Upper lobe of left lung (tissue), 6 donors: ENCODE measurements around the gene VDAC2. TPM values are rescaled to one million over a fixed set of nuclear protein-coding genes. Genes with fewer than 3 reads are reported as not detected.

Experiments
- ATAC-seq, 2 donors: fragments of 200-7000 bp; cut with Tn5 transposase; one replicate each; pipeline ENCODE4 v1.9.1; 2022; ENCODE audit warnings: mild to moderate bottlenecking in 2 of 2, moderate library complexity in 2 of 2; ENCODE audit not compliant: low FRiP score in 2 of 2
- DNase-seq, 2 donors: peaks; one replicate each; pipeline ENCODE4 v3.0.0-alpha.2; 2019 to 2020
- H3K27ac ChIP-seq, 4 donors: fragments of 200-600 bp; sonication (generic); one replicate each; pipeline ENCODE4 v1.5.1; 2016 to 2019
- H3K27me3 ChIP-seq, 4 donors: fragments of 200-600 bp; sonication (generic); one replicate each; pipeline ENCODE4 v1.5.1; 2017 to 2019
- H3K36me3 ChIP-seq, 4 donors: fragments of 200-600 bp; sonication (generic); one replicate each; pipeline ENCODE4 v1.5.1; 2016 to 2019
- H3K4me1 ChIP-seq, 4 donors: fragments of 200-600 bp; sonication (generic); one replicate each; pipeline ENCODE4 v1.5.1; 2018 to 2019
- H3K4me3 ChIP-seq, 4 donors: fragments of 200-600 bp; sonication (generic); one replicate each; pipeline ENCODE4 v1.5.1; 2017 to 2019; ENCODE audit warnings: mild to moderate bottlenecking in 2 of 4, moderate library complexity in 1 of 4
- H3K9me3 ChIP-seq, 4 donors: fragments of 200-600 bp; sonication (generic); one replicate each; pipeline ENCODE4 v1.5.1; 2018 to 2019
- EP300 ChIP-seq, 4 donors: sonication (generic); formaldehyde crosslinking; IDR thresholded peaks; one replicate each; pipeline ENCODE4 v1.5.1; 2017; ENCODE audit warnings: antibody characterized with exemption in 4 of 4, control low read depth in 2 of 4
- POLR2A ChIP-seq, 4 donors: fragments of 450-650 bp; IDR thresholded peaks; one replicate each; pipeline ENCODE4 v1.5.1; 2016 to 2017; ENCODE audit warnings: antibody characterized with exemption in 4 of 4, mild to moderate bottlenecking in 2 of 4
- POLR2AphosphoS5 ChIP-seq, 2 donors: sonication (generic); formaldehyde crosslinking; IDR thresholded peaks; one replicate each; pipeline ENCODE4 v1.5.1; 2017; ENCODE audit warnings: antibody characterized with exemption in 2 of 2
- whole genome bisulfite sequencing, 2 donors: methylation state at CpG; one replicate each; pipeline ENCODE4 v1.1.5; 2017 to 2018; 5-methylcytosine and 5-hydroxymethylcytosine counted together
- total RNA-seq, 6 donors: library from RNA; depleted of rRNA in 4 of 6; stranded (reverse); fragments of >200 nt in 4 of 6; gene quantifications; one replicate each; pipeline versions ENCODE4 v1.1.0 to v1.2.1, GENCODE V29; 2016 to 2021
- TF ChIP-seq, protein P1 (sequence below), 6 experiments: fragments of 450-650 bp in 4 of 6; fragments of 200-600 bp in 2 of 6; sonication (generic) in 2 of 6; IDR thresholded peaks; one replicate each; pipeline ENCODE4 v1.5.1; 2016 to 2019; ENCODE audit warnings: antibody characterized with exemption in 6 of 6
- donor health status: DM: no; HTN: no; CAD: no; lungs with moderate emphysema.
- donor health status: DM: no; HTN: yes; CAD: no; lungs with severe emphysema.

The VDAC2 gene
- total RNA-seq, 6 donors from 2014 or later, result 54.5 to 137 (median 98.8) TPM

DNA sequence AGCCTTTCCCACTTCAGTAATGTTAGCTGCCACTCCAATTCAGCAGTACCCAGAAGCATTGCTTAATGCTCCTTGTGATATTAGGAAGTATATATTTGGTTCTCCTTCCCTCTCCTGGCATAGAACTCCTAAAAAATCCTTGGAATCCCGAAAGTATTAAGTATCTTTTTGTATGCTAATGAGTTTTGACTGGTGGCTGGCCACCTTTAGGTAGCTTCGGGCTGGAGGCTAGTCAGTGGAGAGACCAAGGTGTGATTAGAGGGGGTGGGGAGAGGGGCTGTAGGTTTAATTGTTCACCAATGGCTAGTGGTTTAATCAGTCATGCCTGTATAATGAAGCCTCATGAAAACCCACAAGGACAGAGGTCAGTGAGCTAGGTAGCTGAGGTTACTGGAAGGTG is 12.9 kb downstream of the VDAC2 start:
- Histone ChIP-seq H3K36me3 (peaks cover 30 to 74% (median 50%) of the 10 kb centered on the region in 4 donors), H3K4me1 (peaks cover 42 to 54% (median 51%) of the 10 kb centered on the region in 4 donors), H3K9me3 (no peaks in the 10 kb centered on the region), H3K27me3 (no peaks in the 10 kb centered on the region), H3K27ac (peak overlapping the region; percentile 68 to 88 (median 82)), H3K4me3 (no peak overlapping the region)
- no peak for TF ChIP-seq EP300 (IDR thresholded peaks at IDR 0.05)
- TF ChIP-seq POLR2AphosphoS5 (IDR thresholded peaks at IDR 0.05), result no peak
- DNase-seq (no peak), ATAC-seq (no peak)
- 70 to 77% methylated on average over 2 of the region's 2 CpGs for WGBS, 2 donors

GRCh38 chr10:75226095-75226494 is 15.5 kb downstream of the VDAC2 start:
- Histone ChIP-seq H3K27me3 (no peaks in the 10 kb centered on the region), H3K4me1 (peaks cover 46 to 65% (median 59%) of the 10 kb centered on the region in 4 donors), H3K4me3 (peak overlapping the region in 1 of 4 donors; percentile 11), H3K36me3 (peaks cover 18 to 70% (median 27%) of the 10 kb centered on the region in 4 donors), H3K9me3 (no peaks in the 10 kb centered on the region), H3K27ac (peak overlapping the region; percentile 77 to 88 (median 84))
- no peak for ATAC-seq
- 54 to 56% methylated on average over 2 of the region's 2 CpGs for WGBS, 2 donors
- TF ChIP-seq EP300 (IDR thresholded peaks at IDR 0.05) (no peak), POLR2A (IDR thresholded peaks at IDR 0.05) (no peak), POLR2AphosphoS5 (IDR thresholded peaks at IDR 0.05) (no peak)
- TF ChIP-seq, protein P1, sequence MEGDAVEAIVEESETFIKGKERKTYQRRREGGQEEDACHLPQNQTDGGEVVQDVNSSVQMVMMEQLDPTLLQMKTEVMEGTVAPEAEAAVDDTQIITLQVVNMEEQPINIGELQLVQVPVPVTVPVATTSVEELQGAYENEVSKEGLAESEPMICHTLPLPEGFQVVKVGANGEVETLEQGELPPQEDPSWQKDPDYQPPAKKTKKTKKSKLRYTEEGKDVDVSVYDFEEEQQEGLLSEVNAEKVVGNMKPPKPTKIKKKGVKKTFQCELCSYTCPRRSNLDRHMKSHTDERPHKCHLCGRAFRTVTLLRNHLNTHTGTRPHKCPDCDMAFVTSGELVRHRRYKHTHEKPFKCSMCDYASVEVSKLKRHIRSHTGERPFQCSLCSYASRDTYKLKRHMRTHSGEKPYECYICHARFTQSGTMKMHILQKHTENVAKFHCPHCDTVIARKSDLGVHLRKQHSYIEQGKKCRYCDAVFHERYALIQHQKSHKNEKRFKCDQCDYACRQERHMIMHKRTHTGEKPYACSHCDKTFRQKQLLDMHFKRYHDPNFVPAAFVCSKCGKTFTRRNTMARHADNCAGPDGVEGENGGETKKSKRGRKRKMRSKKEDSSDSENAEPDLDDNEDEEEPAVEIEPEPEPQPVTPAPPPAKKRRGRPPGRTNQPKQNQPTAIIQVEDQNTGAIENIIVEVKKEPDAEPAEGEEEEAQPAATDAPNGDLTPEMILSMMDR (IDR thresholded peaks at IDR 0.05), result no peak
- no peak for DNase-seq

- no peak for ATAC-seq
- peaks cover 13 to 70% (median 26%) of the 10 kb centered on the region in 4 donors for H3K36me3 ChIP-seq
- no peak for TF ChIP-seq POLR2A (IDR thresholded peaks at IDR 0.05)
- H3K4me3 ChIP-seq, result no peak overlapping the region
- peak overlapping the region; percentile 77 to 88 (median 84) for H3K27ac ChIP-seq
- no peak for DNase-seq
- peaks cover 46 to 65% (median 59%) of the 10 kb centered on the region in 4 donors for H3K4me1 ChIP-seq
- H3K9me3 ChIP-seq, result no peaks in the 10 kb centered on the region
- H3K27me3 ChIP-seq, result no peaks in the 10 kb centered on the region
- WGBS, 2 donors, result 67 to 70% methylated on average over 5 of the region's 5 CpGs
Observed at GRCh38 chr10:75226656-75227055, 16.1 kb downstream of the VDAC2 start.

DNA sequence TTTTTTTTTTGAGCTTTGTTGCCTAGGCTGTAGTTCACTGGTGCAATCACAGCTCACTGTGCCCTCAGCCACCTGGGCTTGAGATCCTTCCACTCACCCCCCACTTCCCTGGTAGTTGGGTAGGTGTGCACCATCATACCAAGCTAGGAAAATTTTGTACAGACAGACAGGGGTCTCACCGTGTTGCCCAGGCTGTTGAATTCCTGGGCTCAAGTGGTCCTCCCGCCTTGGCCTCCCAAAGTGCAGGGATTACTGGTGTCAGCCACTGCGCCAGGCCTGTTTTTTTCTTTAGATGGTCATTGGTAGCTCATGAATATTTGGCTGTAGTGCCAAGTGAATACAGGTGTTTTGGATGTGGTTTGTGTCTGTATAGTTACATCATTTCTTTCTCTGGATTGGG is 17.7 kb downstream of the VDAC2 start:
- H3K36me3 ChIP-seq, result peaks cover 0 to 62% (median 22%) of the 10 kb centered on the region in 4 donors
- WGBS, 2 donors, result 95 to 97% methylated on average over 3 of the region's 3 CpGs
- TF ChIP-seq POLR2AphosphoS5 (IDR thresholded peaks at IDR 0.05), result no peak
- TF ChIP-seq, protein P1 (IDR thresholded peaks at IDR 0.05), result no peak
- no peak for TF ChIP-seq EP300 (IDR thresholded peaks at IDR 0.05)
- TF ChIP-seq POLR2A (IDR thresholded peaks at IDR 0.05), result no peak
- ATAC-seq, result no peak
- H3K27me3 ChIP-seq, result no peaks in the 10 kb centered on the region
- peaks cover 44 to 62% (median 55%) of the 10 kb centered on the region in 4 donors for H3K4me1 ChIP-seq
- no peaks in the 10 kb centered on the region for H3K9me3 ChIP-seq
- peak overlapping the region in 3 of 4 donors; percentile 20 to 88 (median 44) for H3K27ac ChIP-seq
- no peak for DNase-seq
- H3K4me3 ChIP-seq, result no peak overlapping the region

- Histone ChIP-seq H3K36me3 (peaks cover 0 to 57% (median 17%) of the 10 kb centered on the region in 4 donors), H3K4me1 (peaks cover 44 to 62% (median 54%) of the 10 kb centered on the region in 4 donors), H3K4me3 (no peak overlapping the region), H3K9me3 (no peaks in the 10 kb centered on the region), H3K27me3 (no peaks in the 10 kb centered on the region), H3K27ac (peak overlapping the region in 3 of 4 donors; percentile 20 to 88 (median 44))
- WGBS, 2 donors, result 61 to 70% methylated on average over 4 of the region's 4 CpGs
- no peak for TF ChIP-seq EP300 (IDR thresholded peaks at IDR 0.05)
- TF ChIP-seq, protein P1 (IDR thresholded peaks at IDR 0.05), result no peak
- TF ChIP-seq POLR2AphosphoS5 (IDR thresholded peaks at IDR 0.05), result no peak
- TF ChIP-seq POLR2A (IDR thresholded peaks at IDR 0.05), result no peak
- DNase-seq (no peak), ATAC-seq (no peak)
Observed at GRCh38 chr10:75228834-75229233, 18.2 kb downstream of the VDAC2 start.

DNA sequence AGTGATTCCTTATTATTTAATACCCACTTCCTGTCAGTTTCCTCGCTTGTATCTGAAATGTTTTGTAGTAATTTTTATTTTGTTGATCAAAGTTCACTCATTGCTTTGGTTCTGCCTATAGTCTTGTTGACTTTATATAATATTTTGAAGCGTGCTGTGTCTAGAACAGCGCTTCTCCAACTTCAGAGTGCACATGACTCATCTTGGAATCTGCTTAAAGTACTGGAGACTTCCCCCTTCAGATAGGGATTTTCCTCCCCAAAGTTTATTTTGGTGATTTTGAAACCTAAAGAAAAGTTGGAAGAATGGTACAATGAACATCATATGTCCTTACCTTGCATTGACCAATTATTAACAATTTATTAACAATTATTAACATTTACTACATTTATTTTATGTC is 19.4 kb downstream of the VDAC2 start:
- TF ChIP-seq POLR2AphosphoS5 (IDR thresholded peaks at IDR 0.05) (no peak), EP300 (IDR thresholded peaks at IDR 0.05) (no peak)
- H3K9me3 ChIP-seq, result no peaks in the 10 kb centered on the region
- H3K36me3 ChIP-seq, result peaks cover 0 to 46% (median 14%) of the 10 kb centered on the region in 4 donors
- peak overlapping the region in 2 of 4 donors; percentile 4 to 33 for H3K27ac ChIP-seq
- peaks cover 41 to 54% (median 51%) of the 10 kb centered on the region in 4 donors for H3K4me1 ChIP-seq
- DNase-seq (no peak), ATAC-seq (no peak)
- WGBS, 2 donors, result 83 to 89% methylated on average over 3 of the region's 3 CpGs
- H3K4me3 ChIP-seq, result no peak overlapping the region
- H3K27me3 ChIP-seq, result no peaks in the 10 kb centered on the region
